ENCODE measurements around the gene CUL1.

CUL1 gene

DNA sequence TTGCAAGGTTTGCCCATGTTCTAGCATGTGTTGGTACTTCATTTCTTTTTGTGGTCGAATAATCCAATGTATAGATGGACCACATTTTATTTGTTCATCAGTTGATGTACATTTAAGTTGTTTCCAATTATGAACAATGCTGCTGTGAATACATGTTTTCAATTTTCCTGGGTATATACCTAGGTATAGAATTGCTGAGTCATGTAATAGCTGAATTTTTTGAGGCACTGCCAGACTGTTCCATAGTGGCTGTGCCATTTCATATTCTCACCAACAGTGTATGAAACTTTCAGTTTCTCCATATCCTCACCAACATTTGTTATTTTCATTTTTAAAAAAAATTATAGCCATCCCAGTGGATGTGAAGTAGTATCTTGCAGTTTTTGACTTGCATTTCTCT lies 94.9 kb downstream of the CUL1 start:
- in situ Hi-C loops (cut with MboI; ENCODE audit: low pct_unique_long_range_greater_than_20kb, low sequenced_read_pairs): no loop called here
- DNase-seq: no peak

- DNase-seq: no peak
- in situ Hi-C loops (cut with MboI; ENCODE audit: low pct_unique_long_range_greater_than_20kb, low sequenced_read_pairs): no loop called here
Measured at GRCh38 chr7:148794476-148794875, 95.8 kb downstream of the CUL1 start.

DNA sequence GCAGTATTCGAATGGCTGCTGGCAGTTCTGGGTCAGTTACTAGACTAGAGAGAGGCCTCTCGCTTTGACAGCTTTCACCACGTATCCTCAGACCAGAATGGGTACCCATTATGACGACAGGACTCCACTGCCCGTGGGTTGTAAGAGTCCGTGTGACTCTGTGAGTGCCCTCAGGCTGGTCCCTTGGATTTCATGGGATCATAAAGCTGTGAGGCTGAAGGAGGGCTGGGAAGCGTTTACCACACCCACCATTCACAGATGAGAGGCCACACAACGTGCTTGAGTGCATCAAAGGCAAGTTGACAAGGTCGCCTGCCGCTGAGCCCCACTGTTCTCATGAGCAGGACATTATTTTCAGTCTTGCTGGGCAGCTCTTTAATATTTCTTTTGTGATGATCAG lies 98.1 kb downstream of the CUL1 start:
- no peak for DNase-seq
- in situ Hi-C loops (cut with MboI; ENCODE audit: low pct_unique_long_range_greater_than_20kb, low sequenced_read_pairs): no loop called here

GRCh38 chr7:148799893-148800555 lies 101.3 kb downstream of the CUL1 start:
- in situ Hi-C loops (cut with MboI; ENCODE audit: low pct_unique_long_range_greater_than_20kb, low sequenced_read_pairs): no loop called here
- no peak for DNase-seq

- in situ Hi-C loops (cut with MboI; ENCODE audit: low pct_unique_long_range_greater_than_20kb, low sequenced_read_pairs): no loop called here
- DNase-seq: no peak
Measured at GRCh38 chr7:148800677-148801076, 102.0 kb downstream of the CUL1 start.

- DNase-seq: no peak
- in situ Hi-C loops (cut with MboI; ENCODE audit: low pct_unique_long_range_greater_than_20kb, low sequenced_read_pairs): no loop called here
Measured at GRCh38 chr7:148802101-148802493, 103.4 kb downstream of the CUL1 start.

DNA sequence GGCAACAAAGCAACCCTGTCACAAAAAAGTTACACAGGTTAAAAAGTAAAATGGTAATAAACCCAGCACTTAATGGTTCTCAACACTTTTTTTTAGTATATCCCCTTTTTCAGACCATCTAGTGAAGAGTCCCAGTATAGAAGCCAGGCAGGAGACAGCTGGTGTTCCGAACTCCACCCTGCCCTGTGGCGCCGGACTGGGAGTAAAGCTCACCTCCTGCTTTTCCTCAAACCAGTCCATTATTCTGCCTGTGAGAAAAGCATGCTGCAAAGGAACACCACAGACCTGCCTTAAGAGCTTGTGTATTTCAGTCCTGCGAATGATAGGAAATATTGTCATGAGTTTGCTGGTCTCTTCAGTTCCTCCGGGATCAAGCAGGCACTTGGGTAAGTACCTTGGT lies 104.4 kb downstream of the CUL1 start:
- in situ Hi-C loops (cut with MboI; ENCODE audit: low pct_unique_long_range_greater_than_20kb, low sequenced_read_pairs): no loop called here
- no peak for DNase-seq

DNA sequence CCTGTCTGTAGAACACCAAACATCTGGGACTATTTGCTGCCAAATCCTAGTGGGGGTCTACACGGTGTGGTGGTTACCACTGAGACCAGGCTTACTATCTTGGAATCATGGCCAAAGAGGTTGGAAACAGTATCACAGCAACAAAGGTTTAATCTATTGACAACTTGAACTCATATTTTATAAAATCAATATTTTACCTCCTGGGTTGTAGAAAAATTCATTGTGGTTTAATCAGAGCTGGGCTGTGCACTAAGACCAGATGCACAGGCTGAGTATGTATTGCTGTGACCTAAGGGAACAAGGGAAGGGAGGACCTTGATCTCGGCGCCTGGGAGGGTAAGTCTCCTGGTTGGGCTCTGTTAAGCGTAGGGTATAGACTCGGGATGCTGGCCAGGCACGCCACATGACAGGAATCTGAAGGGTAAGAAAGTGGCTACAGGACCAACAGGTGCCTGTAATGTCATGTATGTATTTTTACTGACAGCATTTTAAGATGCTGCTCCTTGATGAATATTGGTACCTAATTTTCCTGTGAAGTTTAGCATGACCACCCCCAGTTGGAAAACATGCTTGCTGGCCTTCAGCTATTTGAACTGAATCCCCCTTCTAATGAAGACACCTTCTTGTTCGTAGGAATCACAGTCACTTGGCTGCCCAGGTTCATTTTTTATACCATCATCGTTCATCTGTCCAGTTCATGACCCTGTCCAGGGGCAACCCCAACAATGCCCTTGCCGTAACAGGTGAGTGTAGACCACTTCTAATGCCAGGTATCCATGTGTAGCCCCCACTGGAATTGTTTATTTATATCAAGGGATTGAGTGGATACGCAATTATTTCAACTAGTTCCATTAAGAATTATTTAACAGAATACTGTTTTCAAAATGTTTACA lies 105.9 kb downstream of the CUL1 start:
- DNase-seq: no peak
- in situ Hi-C loops (cut with MboI; ENCODE audit: low pct_unique_long_range_greater_than_20kb, low sequenced_read_pairs): no loop called here

DNA sequence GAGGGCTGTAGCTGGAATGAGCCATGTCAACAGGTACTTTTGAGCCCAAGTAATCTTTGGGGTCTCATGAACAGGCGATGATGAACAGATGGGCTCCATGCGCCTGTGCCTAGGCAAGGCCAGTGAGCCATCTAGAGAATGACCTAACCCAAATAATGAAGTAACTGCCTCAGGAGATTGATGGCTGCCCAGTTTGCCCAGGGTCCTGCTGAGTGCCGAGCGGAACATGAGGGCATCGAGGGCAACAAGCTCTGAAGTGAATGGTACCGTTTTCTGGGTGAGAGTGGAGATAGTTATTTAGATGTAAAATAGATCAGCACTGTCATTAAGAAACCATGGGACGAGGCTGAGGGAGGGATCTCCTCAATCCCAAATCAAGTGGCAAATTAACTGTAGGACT lies 107.5 kb downstream of the CUL1 start:
- DNase-seq: no peak
- in situ Hi-C loops (cut with MboI; ENCODE audit: low pct_unique_long_range_greater_than_20kb, low sequenced_read_pairs): no loop called here

DNA sequence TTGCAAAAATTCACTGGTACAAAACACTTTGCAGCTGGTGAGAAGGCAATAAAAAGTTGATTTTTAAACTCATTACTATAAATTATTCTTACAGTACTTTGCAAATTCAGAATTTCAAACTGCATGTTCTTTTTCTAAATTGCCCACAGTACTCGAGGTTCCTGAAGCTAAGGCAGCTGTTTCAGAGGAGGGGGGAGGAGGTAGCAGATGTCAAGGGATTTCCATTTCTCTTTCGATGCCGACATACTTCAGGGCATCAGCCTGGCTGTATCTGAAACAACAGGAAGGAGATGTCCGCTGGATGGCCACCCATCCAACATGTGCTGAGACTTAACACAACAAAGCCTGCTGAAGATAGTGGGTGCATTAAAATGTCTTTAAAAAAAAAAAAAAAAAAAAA lies 108.7 kb downstream of the CUL1 start:
- no peak for DNase-seq
- in situ Hi-C loops (cut with MboI; ENCODE audit: low pct_unique_long_range_greater_than_20kb, low sequenced_read_pairs): no loop called here

GRCh38 chr7:148809856-148810255 lies 111.2 kb downstream of the CUL1 start:
- DNase-seq: no peak
- in situ Hi-C loops (cut with MboI; ENCODE audit: low pct_unique_long_range_greater_than_20kb, low sequenced_read_pairs): no loop called here

GRCh38 chr7:148811892-148812291 lies 113.2 kb downstream of the CUL1 start:
- in situ Hi-C loops (cut with MboI; ENCODE audit: low pct_unique_long_range_greater_than_20kb, low sequenced_read_pairs): no loop called here
- no peak for DNase-seq

DNA sequence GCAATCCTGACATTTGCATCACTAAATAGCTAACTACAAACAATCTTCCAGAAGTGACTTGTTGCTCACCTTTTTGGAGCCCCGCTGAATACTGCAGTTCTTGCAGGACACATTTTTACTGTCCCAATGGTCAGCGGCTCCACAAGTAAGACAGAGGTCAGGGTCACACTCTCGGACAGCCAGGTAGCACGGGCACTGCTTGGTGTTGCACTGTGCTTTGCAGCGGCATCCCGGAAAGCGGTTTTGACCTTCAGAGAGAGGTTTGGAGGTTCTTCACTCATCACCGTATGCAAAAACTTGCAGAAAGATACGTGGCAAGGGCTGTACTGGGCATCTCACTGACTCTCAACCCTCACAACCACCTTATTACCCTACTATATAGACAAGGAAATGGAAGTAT lies 115.2 kb downstream of the CUL1 start:
- in situ Hi-C loops (cut with MboI; ENCODE audit: low pct_unique_long_range_greater_than_20kb, low sequenced_read_pairs): no loop called here
- no peak for DNase-seq

- in situ Hi-C loops (cut with MboI; ENCODE audit: low pct_unique_long_range_greater_than_20kb, low sequenced_read_pairs): no loop called here
- no peak for DNase-seq
Measured at GRCh38 chr7:148814922-148815559, 116.3 kb downstream of the CUL1 start.

DNA sequence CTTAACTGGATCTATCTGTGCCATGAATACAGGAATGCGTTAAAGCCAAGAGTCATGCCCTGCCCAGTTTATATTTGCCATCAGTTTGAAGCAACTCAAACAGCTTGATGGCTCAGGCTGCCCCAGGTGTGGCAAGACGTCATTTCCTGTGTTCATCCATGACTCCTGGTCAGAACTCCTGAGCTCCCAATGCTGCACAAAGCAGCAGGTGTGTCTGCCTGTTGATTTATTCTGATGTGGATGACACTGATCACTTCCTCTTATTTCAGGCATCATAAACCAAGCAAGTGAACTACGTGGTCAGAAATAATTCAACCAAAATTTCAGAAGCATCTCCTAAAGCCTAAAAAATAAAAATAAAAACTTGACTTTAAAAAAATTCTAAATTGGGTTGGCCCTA lies 116.9 kb downstream of the CUL1 start:
- in situ Hi-C loops (cut with MboI; ENCODE audit: low pct_unique_long_range_greater_than_20kb, low sequenced_read_pairs): no loop called here
- DNase-seq: no peak

GRCh38 chr7:148819697-148820360 lies 121.1 kb downstream of the CUL1 start:
- DNase-seq: no peak
- in situ Hi-C loops (cut with MboI; ENCODE audit: low pct_unique_long_range_greater_than_20kb, low sequenced_read_pairs): no loop called here

- no peak for DNase-seq
- in situ Hi-C loops (cut with MboI; ENCODE audit: low pct_unique_long_range_greater_than_20kb, low sequenced_read_pairs): no loop called here
Measured at GRCh38 chr7:148821422-148821821, 122.7 kb downstream of the CUL1 start.

- no peak for DNase-seq
- in situ Hi-C loops (cut with MboI; ENCODE audit: low pct_unique_long_range_greater_than_20kb, low sequenced_read_pairs): no loop called here
Measured at GRCh38 chr7:148824864-148825263, 126.2 kb downstream of the CUL1 start.

DNA sequence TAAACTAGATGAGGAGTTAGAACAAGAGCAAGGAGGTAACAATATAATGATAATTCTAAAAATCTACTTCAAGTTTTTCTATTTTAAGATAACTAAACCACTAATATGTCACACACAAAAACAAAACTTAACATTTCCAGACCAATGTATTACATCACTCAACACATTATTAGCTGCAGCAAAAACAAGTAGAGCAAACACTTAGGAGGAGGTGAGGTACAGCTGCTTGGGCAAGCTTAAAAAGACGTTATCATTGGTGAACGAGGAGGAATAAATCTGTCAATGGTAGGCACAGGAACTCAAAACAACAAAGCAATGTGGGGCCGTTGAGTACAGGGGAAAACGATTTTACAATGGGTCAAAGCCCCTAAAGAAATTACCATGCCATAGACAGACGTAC lies 126.6 kb downstream of the CUL1 start:
- in situ Hi-C loops (cut with MboI; ENCODE audit: low pct_unique_long_range_greater_than_20kb, low sequenced_read_pairs): no loop called here
- DNase-seq: no peak

- in situ Hi-C loops (cut with MboI; ENCODE audit: low pct_unique_long_range_greater_than_20kb, low sequenced_read_pairs): no loop called here
- DNase-seq: no peak
Measured at GRCh38 chr7:148828965-148829364, 130.3 kb downstream of the CUL1 start.
